Pulmonary artery endothelial cell (primary cell): ENCODE data around the gene COL21A1. TPM values are rescaled to one million over a fixed set of nuclear protein-coding genes. Genes with fewer than 3 reads are reported as not detected.

Source experiments
- DNase-seq: peaks from one replicate; pipeline ENCODE4 v3.0.0-alpha.2; 2011; ENCODE audit warnings: low read depth, low spot score
- total RNA-seq: library from RNA; depleted of rRNA; stranded (reverse); fragments of >200 nt; gene quantifications from 2 replicates; pipeline ENCODE4 v1.2.3, GENCODE V29; 2014

COL21A1 gene
- total RNA-seq, 1 donor from 2014 or later: 0.13 TPM

- DNase-seq: no peak
Observed at GRCh38 chr6:56188429-56188828, 59.0 kb downstream of the COL21A1 start.

DNA sequence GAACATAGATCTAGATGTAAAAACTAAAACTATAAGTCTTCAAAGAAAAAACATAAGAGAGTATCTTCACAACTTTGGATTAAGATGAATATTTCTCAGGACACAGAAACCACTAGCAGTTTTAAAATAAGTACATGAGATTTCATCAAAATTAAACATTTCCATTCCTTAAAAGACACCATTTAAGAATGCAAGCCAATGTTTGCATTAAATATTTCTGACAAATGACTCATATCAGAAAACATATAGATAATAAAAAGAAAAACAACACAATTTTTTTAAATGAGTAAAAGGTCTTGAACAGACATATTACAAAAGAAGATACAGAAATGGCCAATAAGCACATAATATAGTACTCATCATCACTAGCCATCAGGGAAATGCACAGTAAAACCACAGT, 59.7 kb downstream of the COL21A1 start:
- no peak for DNase-seq

DNA sequence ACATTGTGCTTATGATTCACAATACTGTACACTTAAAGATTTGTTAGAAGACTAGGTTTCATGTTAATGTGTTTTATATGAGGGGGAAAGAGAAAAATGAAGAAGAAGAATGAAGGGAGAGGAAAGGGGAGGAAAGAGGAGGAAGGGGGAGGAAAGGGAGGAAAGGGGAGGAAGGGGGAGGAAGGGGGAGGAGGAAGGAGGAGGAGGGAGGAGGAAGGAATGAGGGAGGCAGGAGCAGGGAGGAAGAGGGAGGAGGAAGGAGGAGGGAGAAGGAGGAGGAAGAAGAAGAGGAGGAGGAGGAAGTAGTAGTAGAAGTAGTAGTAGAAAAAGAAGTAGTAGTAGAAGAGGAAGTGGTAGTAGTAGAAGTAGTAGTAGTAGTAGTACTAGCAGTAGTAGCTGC, 70.6 kb downstream of the COL21A1 start:
- DNase-seq: no peak

DNA sequence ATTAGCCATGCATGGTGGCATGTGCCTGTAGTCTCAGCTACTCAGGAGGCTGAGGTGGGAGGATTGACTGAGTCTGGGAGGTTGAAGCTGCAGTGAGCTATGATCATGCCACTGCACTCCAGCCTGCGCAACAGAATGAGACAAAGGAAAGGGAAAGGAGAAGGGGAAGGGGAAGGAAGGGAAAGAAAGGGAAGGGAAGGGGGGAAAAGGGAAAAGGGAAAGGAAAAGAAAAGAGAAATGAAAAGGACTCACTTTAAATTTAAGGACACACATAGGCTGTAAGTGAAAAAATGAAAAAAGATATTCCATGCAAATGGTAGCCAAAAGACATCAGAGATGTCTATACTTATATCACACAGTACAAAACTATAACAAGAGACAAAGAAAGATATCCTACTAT, 74.2 kb downstream of the COL21A1 start:
- no peak for DNase-seq

DNA sequence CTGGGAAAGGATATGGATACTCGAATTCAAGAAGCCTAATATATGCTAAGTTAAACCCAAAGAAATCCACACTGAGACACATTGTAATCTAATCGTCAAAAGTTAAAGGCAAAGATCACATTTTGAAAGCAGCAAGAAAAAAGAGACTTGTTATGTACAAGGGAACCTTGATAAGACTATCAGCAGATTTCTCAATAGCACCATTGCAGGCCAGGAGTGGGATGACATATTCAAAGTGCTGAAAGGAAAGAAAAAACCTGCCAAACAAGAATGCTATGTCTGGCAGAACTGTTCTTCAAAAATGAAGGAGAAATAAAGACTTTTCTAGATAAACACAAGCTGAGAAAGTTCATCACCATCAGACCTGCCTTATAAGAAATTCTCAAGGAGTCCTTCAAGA, 75.2 kb downstream of the COL21A1 start:
- no peak for DNase-seq

DNA sequence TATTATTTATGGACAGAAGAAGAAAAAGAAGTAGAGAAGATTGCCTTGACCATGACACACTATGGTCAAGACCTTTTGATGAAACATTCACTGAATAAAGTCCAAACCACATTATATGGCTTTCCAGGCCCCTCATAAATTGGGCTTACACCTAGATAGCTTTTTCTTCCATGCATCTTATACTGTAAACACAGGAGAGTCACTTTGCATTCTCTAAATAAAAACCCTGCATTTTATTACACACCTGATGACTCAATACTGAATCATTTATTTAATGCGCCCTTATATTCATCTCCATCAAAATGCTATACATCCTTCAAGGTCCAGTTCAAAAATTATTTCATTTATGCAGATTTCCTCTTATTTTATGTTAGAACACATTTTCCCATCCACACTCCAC, 78.0 kb downstream of the COL21A1 start:
- no peak for DNase-seq

GRCh38 chr6:56168596-56168995, 78.8 kb downstream of the COL21A1 start:
- no peak for DNase-seq

DNA sequence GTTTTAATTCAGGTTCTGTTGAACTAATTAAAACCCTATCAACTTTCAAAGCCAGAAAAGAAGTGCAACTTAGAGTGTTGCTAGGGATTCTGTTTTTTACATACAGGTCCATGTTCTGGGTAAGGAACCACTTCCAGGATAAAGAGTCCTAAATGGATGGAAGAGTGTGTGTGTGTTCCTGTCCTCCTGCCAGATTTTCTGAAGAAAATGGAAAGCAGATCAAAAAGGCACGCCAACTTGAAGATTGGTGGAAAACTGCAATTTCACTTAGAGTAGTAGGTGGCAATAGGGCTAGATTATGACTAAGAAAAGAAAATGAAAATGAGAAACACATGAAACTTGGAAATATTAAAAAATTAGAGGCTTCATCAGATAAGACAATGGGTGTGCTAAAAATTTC, 85.3 kb downstream of the COL21A1 start:
- DNase-seq: no peak

GRCh38 chr6:56160489-56160888, 86.9 kb downstream of the COL21A1 start:
- no peak for DNase-seq

- DNase-seq: no peak
Observed at GRCh38 chr6:56158571-56158970, 88.8 kb downstream of the COL21A1 start.

- DNase-seq: no peak
Observed at GRCh38 chr6:56156643-56157042, 90.7 kb downstream of the COL21A1 start.

- DNase-seq: no peak
Observed at GRCh38 chr6:56155634-56156141, 91.7 kb downstream of the COL21A1 start.

- DNase-seq: no peak
Observed at GRCh38 chr6:56154076-56154475, 93.3 kb downstream of the COL21A1 start.

GRCh38 chr6:56152611-56153010, 94.8 kb downstream of the COL21A1 start:
- no peak for DNase-seq

GRCh38 chr6:56151609-56152224, 95.7 kb downstream of the COL21A1 start:
- no peak for DNase-seq

DNA sequence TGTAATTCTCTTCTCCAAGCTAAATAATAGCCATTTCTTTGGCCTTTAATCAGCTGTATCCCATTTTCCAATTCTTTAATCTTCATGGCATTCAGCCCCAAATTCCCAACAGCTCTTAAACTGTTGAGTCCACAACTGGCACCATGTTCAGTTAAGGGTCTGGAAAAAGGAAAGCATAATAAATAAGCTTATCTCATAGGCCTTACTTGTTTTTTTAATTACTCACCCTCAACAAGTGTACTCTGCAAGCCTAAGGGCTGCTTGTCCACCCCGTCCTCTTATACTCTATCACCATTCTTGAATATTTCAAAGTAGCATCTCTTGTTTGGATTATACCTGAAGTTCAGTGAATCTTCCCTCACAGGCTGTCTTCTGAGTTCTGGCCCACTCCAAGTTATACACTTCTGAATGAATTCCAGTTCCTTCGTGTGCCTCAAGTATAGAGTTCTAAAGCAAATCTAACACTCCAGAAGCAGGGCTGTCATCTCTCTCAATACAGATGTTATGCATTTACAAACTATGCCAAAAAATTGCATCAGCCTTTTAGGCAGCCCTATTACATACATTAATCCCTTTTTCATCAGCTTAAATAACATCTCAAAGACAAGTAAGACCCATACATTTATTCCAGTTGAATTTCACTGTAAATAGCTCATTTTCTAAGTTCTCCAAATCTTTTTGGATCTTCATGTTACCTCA, 98.7 kb downstream of the COL21A1 start:
- DNase-seq: no peak

- DNase-seq: no peak
Observed at GRCh38 chr6:56147766-56148165, 99.6 kb downstream of the COL21A1 start.

DNA sequence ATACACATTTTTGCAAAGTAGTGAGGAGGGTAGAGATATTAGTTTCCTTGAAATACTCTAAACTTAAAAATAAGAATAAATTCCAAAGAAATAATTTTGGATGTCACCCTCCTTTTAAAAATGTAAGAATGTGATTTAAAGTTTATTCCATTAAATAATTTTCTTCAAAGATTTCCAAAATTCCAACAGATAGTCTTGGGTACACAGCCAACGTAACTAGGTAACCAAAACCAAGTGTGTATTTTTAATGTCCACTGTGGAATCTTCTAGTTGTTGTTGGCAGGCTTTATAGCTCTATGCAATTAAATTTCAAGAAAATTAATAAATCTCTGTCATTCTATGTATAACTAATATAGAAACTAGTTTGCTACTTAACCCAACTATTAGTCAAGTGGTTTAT, 101.3 kb downstream of the COL21A1 start:
- DNase-seq: no peak

DNA sequence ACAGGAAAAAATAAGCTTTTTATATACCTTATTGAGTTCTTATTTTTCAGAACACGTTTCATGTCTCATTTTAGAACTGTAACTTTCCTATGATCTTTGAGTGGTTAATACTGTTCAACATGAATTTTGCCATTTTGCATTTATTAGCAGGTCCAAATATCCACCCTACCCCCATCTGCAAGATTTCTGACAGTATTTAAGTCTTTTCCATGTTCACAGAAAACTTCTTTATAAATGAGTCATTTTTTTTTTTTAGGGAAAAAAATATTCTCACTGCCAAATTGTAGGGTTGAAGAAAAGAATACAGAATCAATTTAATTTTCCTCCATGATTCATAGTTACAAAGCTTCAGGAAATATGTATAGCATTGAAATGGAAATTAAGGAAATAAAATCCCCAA, 101.8 kb downstream of the COL21A1 start:
- DNase-seq: no peak

DNA sequence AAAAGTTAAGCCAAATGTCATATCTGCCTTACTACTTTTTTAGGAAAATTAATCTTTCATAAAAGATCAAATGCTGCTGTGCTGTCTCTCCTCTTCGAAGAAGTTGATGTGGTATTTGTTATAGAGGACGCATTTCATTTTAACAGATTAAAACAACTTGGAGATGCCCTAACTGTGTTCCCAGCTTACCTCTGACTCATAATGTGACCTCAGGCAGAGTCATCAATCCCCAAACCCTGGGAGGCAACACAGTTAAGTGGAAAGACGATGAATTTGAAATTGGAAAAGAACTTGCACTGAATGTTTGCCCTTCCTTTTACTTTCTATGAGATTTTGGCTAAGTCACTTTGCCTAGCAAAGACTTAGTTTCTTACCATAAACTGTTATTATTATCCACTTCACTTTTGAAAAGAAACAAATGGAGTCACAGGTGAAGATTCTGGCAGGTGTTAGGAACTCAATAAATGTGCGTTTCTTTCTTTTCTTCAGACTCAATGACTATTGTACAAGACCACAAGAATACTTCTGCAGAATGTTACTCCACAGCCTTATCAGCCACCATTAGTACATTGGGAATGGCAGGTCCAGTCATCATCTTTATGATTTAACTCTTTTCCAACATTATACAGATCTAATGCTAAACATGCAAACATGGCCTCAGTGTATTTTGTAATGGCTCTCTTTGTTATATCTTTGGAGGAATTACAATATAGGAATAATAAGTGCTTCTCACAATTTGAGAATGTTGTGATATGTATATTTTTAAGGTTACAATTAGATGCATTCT, 102.6 kb downstream of the COL21A1 start:
- no peak for DNase-seq

GRCh38 chr6:56143796-56144195, 103.6 kb downstream of the COL21A1 start:
- DNase-seq: no peak

- no peak for DNase-seq
Observed at GRCh38 chr6:56140090-56140489, 107.3 kb downstream of the COL21A1 start.
